Measurements from ENCODE around the gene NANOS2.
"Not testable (repeated sequence)": the region's sequence is repeated elsewhere in the genome, so short reads cannot be mapped to it uniquely, and the experiment has no call there.

The NANOS2 gene

GRCh38 chr19:45927565-45928261, 13.1 kb upstream of the NANOS2 start:
- DNase-seq, result peak; percentile 88

GRCh38 chr19:45924891-45925447, 10.4 kb upstream of the NANOS2 start:
- DNase-seq, result no peak

- no peak for DNase-seq
These were observed 7.7 kb upstream of the NANOS2 start for GRCh38 chr19:45922281-45922680.

- no peak for DNase-seq
These were observed 5.9 kb upstream of the NANOS2 start for GRCh38 chr19:45920458-45920857.

GRCh38 chr19:45919678-45920077, 5.1 kb upstream of the NANOS2 start:
- DNase-seq, result no peak

GRCh38 chr19:45918721-45919120, 4.1 kb upstream of the NANOS2 start:
- DNase-seq, result no peak

GRCh38 chr19:45917421-45918091, 3.0 kb upstream of the NANOS2 start:
- DNase-seq, result no peak

- DNase-seq, result no peak
These were observed 3.3 kb downstream of the NANOS2 start for GRCh38 chr19:45911291-45911690.

GRCh38 chr19:45908956-45909355, 5.6 kb downstream of the NANOS2 start:
- DNase-seq, result no peak

- DNase-seq, result no peak
These were observed 8.4 kb downstream of the NANOS2 start for GRCh38 chr19:45906221-45906620.

GRCh38 chr19:45905011-45905410, 9.6 kb downstream of the NANOS2 start:
- DNase-seq, result no peak

- peak; percentile 99 for DNase-seq
These were observed 11.6 kb downstream of the NANOS2 start for GRCh38 chr19:45902651-45903625.

GRCh38 chr19:45901912-45902650, 12.5 kb downstream of the NANOS2 start, which contains the start of gene MYPOP:
TSS of gene MYPOP (minus strand) at chr19:45902613. CDS start at chr19:45901773, 840 bp downstream.
- DNase-seq, result no peak

GRCh38 chr19:45901432-45901911, 13.1 kb downstream of the NANOS2 start:
- DNase-seq, result peak; percentile 27

GRCh38 chr19:45900738-45901431, 13.7 kb downstream of the NANOS2 start:
- DNase-seq, result no peak

- DNase-seq, result no peak
These were observed 14.5 kb downstream of the NANOS2 start for GRCh38 chr19:45899919-45900589.

- DNase-seq, result no peak
These were observed 15.3 kb downstream of the NANOS2 start for GRCh38 chr19:45899253-45899652.

GRCh38 chr19:45897261-45897812, 17.2 kb downstream of the NANOS2 start:
- no peak for DNase-seq

GRCh38 chr19:45895983-45896599, 18.5 kb downstream of the NANOS2 start:
- not testable (repeated sequence) for DNase-seq

GRCh38 chr19:45895519-45895972, 19.0 kb downstream of the NANOS2 start:
- DNase-seq, result no peak

All from activated naive CD4-positive, alpha-beta T cell treated with Interleukin-2 at 50 U/mL for 16 hours (primary cell).